Ovary (tissue), 9 donors: ENCODE results near the gene TMEM169. TPM values are rescaled to one million over a fixed set of nuclear protein-coding genes. Genes with fewer than 3 reads are reported as not detected.

Experiments
- DNase-seq, 5 donors: peaks; one replicate each; pipeline ENCODE4 v3.0.0-alpha.2; 2019 to 2020
- H3K27ac ChIP-seq, 2 donors: fragments of 200-600 bp; one replicate each; pipeline versions ENCODE4 v1.5.1 to v1.8.0; 2019 to 2022
- H3K27me3 ChIP-seq: fragments of 200-600 bp; one replicate; pipeline ENCODE4 v1.8.0; 2022
- H3K36me3 ChIP-seq: fragments of 200-600 bp; sonication (generic); one replicate; pipeline ENCODE4 v1.5.1; 2019
- H3K4me1 ChIP-seq: one replicate; pipeline ENCODE4 v1.8.1; 2013; ENCODE audit warnings: mild to moderate bottlenecking, moderate library complexity; ENCODE audit not compliant: insufficient read depth
- H3K4me3 ChIP-seq: fragments of 200-600 bp; sonication (generic); one replicate; pipeline ENCODE4 v1.5.1; 2017
- H3K9me3 ChIP-seq, 2 donors: fragments of 200-600 bp in 1 of 2; sonication (generic) in 1 of 2; one replicate each; pipeline versions ENCODE4 v1.5.1 to v1.8.1; 2013 to 2019; ENCODE audit warnings: mild to moderate bottlenecking in 1 of 2, moderate library complexity in 1 of 2
- CTCF ChIP-seq, 3 donors: fragments of 450-650 bp in 2 of 3; fragments of 200-600 bp in 1 of 3; IDR thresholded peaks; one replicate each; pipeline versions ENCODE4 v1.5.1 to v1.8.0; 2016 to 2022; ENCODE audit warnings: antibody characterized with exemption in 3 of 3, mild to moderate bottlenecking in 1 of 3
- EP300 ChIP-seq: sonication (generic); formaldehyde crosslinking; IDR thresholded peaks from one replicate; pipeline ENCODE4 v1.6.1; 2017; ENCODE audit warnings: antibody characterized with exemption
- POLR2A ChIP-seq: fragments of 450-650 bp; IDR thresholded peaks from one replicate; pipeline ENCODE4 v1.6.1; 2017; ENCODE audit warnings: antibody characterized with exemption, mild to moderate bottlenecking, moderate library complexity
- WGBS, 3 donors: extraction: QIAGEN DNeasy Blood & Tissue Kit in 1 of 3; methylation state at CpG; one replicate each; pipeline versions ENCODE4 v1.1.5 to v1.1.7; 2013 to 2017; 5-methylcytosine and 5-hydroxymethylcytosine counted together
- intact Hi-C, 4 donors: fragments of 100-400 bp; cut with DNase I; formaldehyde crosslinking; loops; one replicate each; pipeline versions ENCODE4 v1.11.0 to v1.15.1; 2022 to 2023
- polyA plus RNA-seq, 2 donors: library from polyadenylated mRNA; stranded (reverse); fragments of 200-250 nt in 1 of 2; fragments of 350-450 nt in 1 of 2; fragmentation: Illumina TruSeq in 1 of 2; extraction: RNeasy Lipid Tissue Mini Kit (QIAGEN cat#74804) in 1 of 2; gene quantifications; one replicate each; pipeline ENCODE4 v1.2.3, GENCODE V29; 2013 to 2014
- total RNA-seq, 7 donors: library from RNA; depleted of rRNA in 2 of 7; stranded (reverse); fragments of >200 nt in 2 of 7; fragmentation: NEBNext Ultra II Directional in 3 of 7; extraction: Animal tissue kit (Norgen Biotek cat#: 25700) in 3 of 7; gene quantifications; one replicate each; pipeline versions ENCODE4 v1.1.0 to v1.2.4, GENCODE V29; 2016 to 2023
- donor health status: DM: no; HTN: no; CAD: no; lungs with moderate emphysema.
- donor health status: DM: no; HTN: no; CAD: no.
- donor health status: Bipolar disorder and iron deficiency.
- donor health status: DM: yes; HTN: yes; CAD: no.
- donor health status: DM: no; HTN: no; CAD: no.
- donor health status: DM: yes; HTN: yes; CAD: no.

The TMEM169 gene
- total and polyA plus RNA-seq, 9 donors = 0.24 to 0.79 (median 0.37) TPM

DNA sequence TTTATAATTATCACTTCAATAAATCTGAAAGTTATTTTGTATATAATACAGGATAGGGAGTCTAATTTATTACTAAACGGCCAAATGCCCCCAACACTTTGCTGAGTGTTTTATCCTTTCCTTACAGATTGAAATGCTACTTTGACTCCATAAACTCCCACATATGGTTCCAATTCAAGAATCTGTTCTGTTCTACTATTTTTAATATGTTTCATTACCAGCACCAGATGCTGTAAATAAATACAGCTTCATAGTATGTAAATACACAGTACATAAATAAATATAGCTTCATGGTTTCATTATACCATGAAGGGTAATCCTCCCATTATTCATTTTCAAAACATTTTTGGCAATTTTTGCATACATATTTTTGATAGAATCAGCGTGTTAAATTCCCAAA lies 34.3 kb upstream of the TMEM169 start:
- intact Hi-C loops = no loop called here
- no peaks in the 10 kb centered on the region for H3K36me3 ChIP-seq
- WGBS, 3 donors = 70 to 80% (median 70%) methylated on average over 2 of the region's 2 CpGs
- H3K4me3 ChIP-seq = no peak overlapping the region
- no peak for TF ChIP-seq POLR2A
- TF ChIP-seq EP300 = no peak
- TF ChIP-seq CTCF (IDR thresholded peaks at IDR 0.05) = no peak
- H3K27me3 ChIP-seq = no peaks in the 10 kb centered on the region
- H3K9me3 ChIP-seq = no peaks in the 10 kb centered on the region
- DNase-seq = no peak
- H3K4me1 ChIP-seq = no peaks in the 10 kb centered on the region
- no peak overlapping the region for H3K27ac ChIP-seq

- WGBS, 3 donors = 83 to 91% (median 86%) methylated on average over 2 of the region's 2 CpGs
- no peaks in the 10 kb centered on the region for H3K36me3 ChIP-seq
- intact Hi-C loops = no loop called here
These were observed 32.3 kb upstream of the TMEM169 start for GRCh38 chr2:216049452-216049851.

GRCh38 chr2:216051350-216051749 lies 30.4 kb upstream of the TMEM169 start:
- no peaks in the 10 kb centered on the region for H3K27me3 ChIP-seq
- no peak overlapping the region for H3K4me3 ChIP-seq
- intact Hi-C loops = no loop called here
- no peaks in the 10 kb centered on the region for H3K9me3 ChIP-seq
- WGBS, 3 donors = 87 to 92% (median 92%) methylated on average over 3 of the region's 3 CpGs
- no peak for TF ChIP-seq CTCF (IDR thresholded peaks at IDR 0.05)
- TF ChIP-seq POLR2A = no peak
- TF ChIP-seq EP300 = no peak
- no peak overlapping the region for H3K27ac ChIP-seq
- no peaks in the 10 kb centered on the region for H3K36me3 ChIP-seq
- H3K4me1 ChIP-seq = no peaks in the 10 kb centered on the region
- no peak for DNase-seq

More at GRCh38 chr2:216049452-216049851, 32.3 kb upstream of the TMEM169 start:
- Histone ChIP-seq H3K4me3 (no peak overlapping the region), H3K9me3 (no peaks in the 10 kb centered on the region), H3K27me3 (no peaks in the 10 kb centered on the region), H3K4me1 (no peaks in the 10 kb centered on the region), H3K27ac (no peak overlapping the region)
- DNase-seq = no peak
- TF ChIP-seq CTCF (IDR thresholded peaks at IDR 0.05) = no peak
- TF ChIP-seq EP300 = no peak
- no peak for TF ChIP-seq POLR2A

- Histone ChIP-seq H3K27ac (no peak overlapping the region), H3K4me1 (no peaks in the 10 kb centered on the region), H3K4me3 (no peak overlapping the region), H3K36me3 (no peaks in the 10 kb centered on the region), H3K9me3 (no peaks in the 10 kb centered on the region), H3K27me3 (no peaks in the 10 kb centered on the region)
- DNase-seq = no peak
- intact Hi-C loops = no loop called here
- 94 to 99% (median 96%) methylated on average over 2 of the region's 2 CpGs for WGBS, 3 donors
- TF ChIP-seq EP300 (no peak), CTCF (IDR thresholded peaks at IDR 0.05) (no peak), POLR2A (no peak)
These were observed 29.3 kb upstream of the TMEM169 start for GRCh38 chr2:216052420-216052819.

DNA sequence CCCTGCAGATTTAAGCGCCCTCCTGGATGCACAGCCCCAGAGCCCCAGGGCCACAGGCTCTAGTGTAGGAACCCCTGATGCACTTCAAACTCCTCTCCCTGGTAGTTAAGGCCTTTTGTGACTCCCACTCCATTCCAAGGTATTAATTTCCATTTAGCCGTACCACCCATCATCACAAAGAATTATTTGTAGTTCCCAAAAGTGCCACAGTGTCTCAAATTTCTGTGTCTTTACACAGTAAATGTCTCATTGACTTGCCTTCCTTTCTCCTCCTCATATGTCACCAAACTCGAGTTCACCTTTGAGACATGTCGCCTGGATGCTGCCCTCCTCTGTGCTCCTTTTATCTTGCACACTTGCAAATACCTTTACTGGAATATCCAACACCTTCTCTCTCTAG lies 26.0 kb upstream of the TMEM169 start:
- TF ChIP-seq EP300 (no peak), CTCF (IDR thresholded peaks at IDR 0.05) (no peak), POLR2A (no peak)
- Histone ChIP-seq H3K27me3 (no peaks in the 10 kb centered on the region), H3K4me1 (no peaks in the 10 kb centered on the region), H3K27ac (no peak overlapping the region), H3K36me3 (no peaks in the 10 kb centered on the region), H3K4me3 (no peak overlapping the region), H3K9me3 (no peaks in the 10 kb centered on the region)
- 87 to 93% (median 90%) methylated on average over 4 of the region's 4 CpGs for WGBS, 3 donors
- intact Hi-C loops = no loop called here
- no peak for DNase-seq
